ENCODE measurements around the gene CTNNA2.
A peak's percentile ranks its signal among the peaks of the same experiment; 100 is the strongest.
"Not testable (repeated sequence)": the region's sequence is repeated elsewhere in the genome, so short reads cannot be mapped to it uniquely, and the experiment has no call there.

CTNNA2 gene

GRCh38 chr2:80048296-80048695, 535.4 kb downstream of the CTNNA2 start:
- DNase-seq, result no peak

DNA sequence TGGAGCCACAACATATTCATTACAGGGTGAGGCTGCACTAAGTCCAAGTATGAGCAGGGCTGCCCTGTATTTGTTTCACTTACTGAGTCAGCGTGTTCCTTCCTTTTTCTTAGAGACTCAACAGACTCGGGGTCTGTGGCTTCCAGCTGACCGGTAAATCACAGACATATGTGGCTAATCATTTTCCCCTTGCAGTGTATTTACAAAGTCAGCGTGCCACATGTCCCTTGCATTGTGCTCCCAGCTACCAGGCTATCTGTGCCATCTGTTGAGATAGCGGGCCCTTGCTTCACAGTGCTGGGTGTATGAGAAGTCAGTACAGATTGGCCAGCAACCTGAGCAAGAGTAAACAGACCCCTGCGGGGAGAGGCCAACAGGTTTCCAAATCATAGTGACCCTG, 537.4 kb downstream of the CTNNA2 start:
- DNase-seq, result no peak

GRCh38 chr2:80053522-80054345, 540.9 kb downstream of the CTNNA2 start:
- DNase-seq, result no peak

- DNase-seq, result no peak
Measured at GRCh38 chr2:80054346-80054675, 541.5 kb downstream of the CTNNA2 start.

DNA sequence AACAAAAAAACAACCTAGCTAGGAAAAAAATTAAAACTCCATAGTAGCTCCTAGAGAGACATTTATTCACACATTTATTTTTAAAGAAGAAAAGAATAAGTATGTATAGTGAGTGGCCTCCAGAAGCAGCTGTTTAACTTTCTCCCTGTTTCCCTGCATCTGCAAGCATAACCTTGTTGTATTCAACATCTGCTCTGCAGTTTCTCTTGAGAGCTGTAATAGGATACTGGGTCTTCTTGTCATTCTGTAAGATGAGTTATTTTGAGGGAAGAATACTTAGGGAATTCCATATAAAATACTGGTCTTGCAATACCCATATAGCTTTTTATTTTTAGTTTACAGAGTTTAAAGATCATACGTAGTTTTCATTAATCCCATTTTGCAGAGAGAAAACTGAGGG, 545.1 kb downstream of the CTNNA2 start:
- DNase-seq, result no peak

DNA sequence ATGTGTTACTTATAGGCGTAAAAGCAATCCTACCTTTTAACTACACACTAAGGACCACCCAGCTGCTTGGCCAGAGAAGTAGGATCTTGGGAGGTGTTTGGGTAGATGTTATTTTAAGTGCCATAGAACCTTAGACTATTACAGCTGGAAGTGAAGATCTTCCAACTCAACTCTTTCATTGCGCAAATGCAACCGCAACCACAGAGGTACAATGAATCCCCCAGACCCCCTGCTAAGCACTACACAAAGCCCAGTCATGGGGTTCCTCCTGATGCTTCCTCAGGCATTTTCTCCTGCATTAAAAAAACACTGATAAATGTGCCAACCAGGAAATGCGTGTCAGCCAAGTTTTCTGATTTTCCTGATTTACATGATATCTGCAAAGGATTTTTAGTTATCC, 545.7 kb downstream of the CTNNA2 start:
- no peak for DNase-seq

DNA sequence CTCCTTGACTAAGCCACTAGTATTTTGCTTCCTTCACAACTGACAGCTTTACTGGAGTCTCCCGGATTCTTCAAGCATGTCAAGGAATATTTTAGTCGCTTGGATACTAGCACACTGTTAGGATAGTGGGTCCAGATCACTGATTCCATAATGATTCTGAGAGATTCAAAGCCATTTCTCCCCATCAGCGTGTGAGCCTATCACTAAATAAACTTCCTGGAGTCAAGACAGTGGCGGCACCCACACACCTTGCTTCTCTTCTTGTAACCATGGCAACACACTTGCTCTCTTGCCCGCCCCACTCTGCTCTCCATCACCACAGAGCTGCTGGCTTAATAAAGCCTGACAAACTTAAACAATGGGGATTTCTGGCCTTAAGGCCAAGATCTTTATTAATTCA, 546.6 kb downstream of the CTNNA2 start:
- DNase-seq, result no peak

DNA sequence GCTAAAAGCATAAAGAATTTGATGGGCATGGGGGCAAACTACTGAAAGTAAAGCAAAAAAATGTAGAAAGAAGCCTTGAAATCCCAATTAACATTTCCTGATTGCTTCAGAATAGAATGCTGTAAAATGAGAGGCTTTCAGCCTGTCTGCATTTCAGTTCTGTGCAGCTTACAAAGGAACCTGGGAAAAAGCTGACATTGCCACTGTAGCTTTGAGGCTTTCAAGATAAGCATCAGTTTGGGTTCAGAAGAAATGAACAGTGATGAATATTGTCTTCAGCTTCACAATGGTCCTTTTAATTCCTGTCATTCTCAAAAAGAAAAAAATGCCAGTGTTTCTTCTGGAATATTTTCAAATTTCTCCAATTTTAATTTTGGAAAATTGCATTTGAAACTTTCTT, 549.0 kb downstream of the CTNNA2 start:
- no peak for DNase-seq

DNA sequence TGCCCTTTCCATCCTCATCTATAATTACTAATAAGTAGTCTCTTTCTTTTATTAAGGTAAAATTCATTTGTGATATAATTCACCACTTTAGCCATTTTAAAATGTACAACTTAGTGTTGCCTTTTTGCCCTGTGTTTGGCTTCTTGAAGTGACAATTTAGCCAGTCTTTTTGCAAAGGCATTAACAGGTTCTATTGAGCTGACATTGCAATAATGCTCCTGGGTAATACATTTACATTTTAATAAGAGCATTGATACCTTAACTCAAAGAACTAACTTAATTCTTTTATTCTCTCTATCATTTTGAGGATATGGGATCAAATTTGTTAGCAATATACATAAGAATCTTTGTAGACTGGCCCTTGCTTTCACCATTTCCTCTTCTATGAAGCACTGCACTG, 549.4 kb downstream of the CTNNA2 start:
- no peak for DNase-seq

- DNase-seq, result no peak
Measured at GRCh38 chr2:80068038-80068731, 555.3 kb downstream of the CTNNA2 start.

GRCh38 chr2:80070587-80070986, 557.7 kb downstream of the CTNNA2 start:
- DNase-seq, result no peak

GRCh38 chr2:80071941-80072340, 559.1 kb downstream of the CTNNA2 start:
- DNase-seq, result no peak

GRCh38 chr2:80073134-80073561, 560.3 kb downstream of the CTNNA2 start:
- DNase-seq, result peak; percentile 42 to 48 (median 45)

- no peak for DNase-seq
Measured at GRCh38 chr2:80074321-80075070, 561.6 kb downstream of the CTNNA2 start.

DNA sequence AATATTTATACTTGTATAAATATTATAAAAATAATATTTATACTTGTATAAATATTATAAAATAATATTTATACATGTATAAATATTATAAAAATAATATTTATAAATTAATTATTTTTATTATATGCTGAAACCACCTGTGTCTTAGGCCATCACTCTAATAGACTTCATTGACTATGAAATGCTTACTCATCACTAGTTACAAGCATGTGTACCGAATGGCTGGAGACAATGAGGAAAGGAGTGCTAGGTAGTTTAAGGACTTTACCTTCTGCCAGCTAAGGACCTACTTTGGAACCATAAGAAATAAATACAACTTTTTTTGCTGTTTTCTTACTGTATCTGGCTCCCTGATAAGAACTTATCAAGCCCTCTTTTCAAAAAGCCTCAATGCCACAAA, 562.9 kb downstream of the CTNNA2 start:
- no peak for DNase-seq

DNA sequence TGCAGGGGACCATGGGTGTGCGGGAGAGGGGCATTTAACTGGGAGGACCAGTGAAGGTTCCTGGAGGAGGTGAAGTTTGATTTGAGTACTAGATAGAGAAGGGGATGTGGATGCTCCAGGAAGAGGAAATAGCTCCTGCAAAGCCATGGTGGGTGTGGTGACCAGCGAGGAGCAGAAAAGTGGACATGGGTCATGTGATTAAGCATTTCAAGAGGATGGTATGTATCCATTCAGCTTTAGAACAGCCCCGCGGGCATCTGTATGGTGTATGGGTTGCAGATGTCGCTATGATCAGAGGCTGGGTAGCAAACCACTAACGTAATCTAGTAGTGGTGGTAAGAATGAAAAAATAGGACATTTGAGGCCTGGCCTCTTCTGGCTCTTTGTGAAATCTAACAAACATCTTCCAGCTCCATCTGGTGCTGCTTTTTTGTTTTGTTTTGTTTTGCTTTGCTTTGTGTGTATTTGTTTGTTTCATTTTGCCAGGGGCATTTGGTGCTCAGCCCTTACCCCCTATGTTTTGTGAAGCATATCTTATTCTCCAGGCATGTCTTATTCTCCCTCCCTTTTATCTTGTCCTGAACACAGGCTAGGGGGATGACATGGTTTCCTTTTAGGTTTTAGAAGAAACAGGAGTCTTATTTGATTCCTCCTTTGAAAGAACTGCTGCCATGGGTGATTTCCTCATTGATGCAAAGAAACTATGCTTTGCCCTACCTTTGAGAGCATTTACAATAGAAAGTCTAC, 565.6 kb downstream of the CTNNA2 start:
- DNase-seq, result no peak

- no peak for DNase-seq
Measured at GRCh38 chr2:80080957-80081356, 568.1 kb downstream of the CTNNA2 start.

DNA sequence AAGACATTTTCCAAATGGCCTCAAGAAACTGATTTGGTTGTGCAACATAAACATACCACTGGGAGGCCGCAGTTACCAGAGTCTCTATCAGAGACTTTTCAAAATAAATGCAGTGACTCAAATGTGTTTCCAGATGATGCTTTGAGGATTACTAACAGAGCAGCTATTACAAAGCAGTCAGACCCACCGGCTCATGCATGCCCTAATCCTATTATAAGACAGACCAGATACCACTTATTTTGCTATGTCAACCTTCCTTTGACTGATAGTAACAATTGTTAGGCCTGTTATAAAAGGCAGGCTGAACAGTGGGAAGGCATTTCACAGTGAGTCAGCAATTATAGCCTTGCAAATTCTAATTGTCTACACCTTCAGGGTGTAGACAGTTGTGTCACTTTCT, 574.0 kb downstream of the CTNNA2 start:
- no peak for DNase-seq

- no peak for DNase-seq
Measured at GRCh38 chr2:80091237-80091636, 578.4 kb downstream of the CTNNA2 start.

DNA sequence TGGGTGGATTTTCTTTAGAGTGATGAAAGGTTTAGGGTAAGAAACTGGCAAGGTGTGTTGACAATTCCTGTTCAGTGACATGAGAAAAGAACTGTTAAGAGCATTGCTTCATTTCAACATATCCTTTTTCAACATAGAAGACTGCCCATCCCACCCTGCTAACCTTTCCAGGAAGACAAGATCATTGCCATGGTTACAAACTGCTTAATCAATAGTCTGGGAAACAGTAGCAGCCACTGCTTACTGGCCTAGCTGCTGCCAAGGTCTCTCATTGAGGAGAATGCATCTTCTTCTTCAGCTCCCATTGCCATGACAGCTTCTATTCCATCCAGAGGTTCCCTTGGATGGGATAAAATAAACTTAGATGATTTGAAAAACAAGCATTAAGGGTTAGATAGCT, 579.6 kb downstream of the CTNNA2 start:
- DNase-seq, result no peak

DNA sequence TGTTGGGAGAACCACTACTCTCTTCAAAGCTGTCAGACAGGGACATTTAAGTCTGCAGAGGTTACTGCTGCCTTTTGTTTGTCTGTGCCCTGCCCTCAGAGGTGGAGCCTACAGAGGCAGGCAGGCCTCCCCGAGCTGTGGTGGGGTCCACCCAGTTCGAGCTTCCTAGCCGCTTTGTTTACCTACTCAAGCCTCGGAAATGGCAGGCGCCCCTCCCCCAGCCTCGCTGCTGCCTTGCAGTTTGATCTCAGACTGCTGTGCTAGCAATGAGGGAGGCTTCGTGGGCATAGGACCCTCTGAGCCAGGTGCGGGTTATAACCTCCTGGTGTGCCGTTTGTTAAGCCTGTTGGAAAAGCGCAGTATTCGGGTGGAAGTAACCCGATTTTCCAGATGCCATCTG, 585.7 kb downstream of the CTNNA2 start:
- not testable (repeated sequence) for DNase-seq

DNA sequence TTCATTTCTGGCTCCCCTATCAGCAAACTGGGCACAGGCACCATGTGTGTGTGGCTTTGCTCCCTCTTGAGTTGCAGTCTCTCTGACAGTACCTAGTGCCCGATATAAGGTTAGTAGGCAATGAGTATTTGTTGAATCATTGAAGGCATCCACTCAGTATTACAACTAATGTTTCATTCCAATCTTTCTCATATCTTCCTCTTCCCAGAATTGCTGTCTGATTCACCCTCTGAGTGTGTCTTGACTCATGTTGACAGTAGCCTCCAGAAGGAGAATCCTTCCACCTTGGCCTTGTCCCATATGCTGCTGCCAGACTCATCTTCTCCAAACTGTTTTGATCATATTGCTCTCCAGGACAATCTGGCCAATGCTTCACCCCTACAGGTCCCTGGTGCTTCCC, 589.2 kb downstream of the CTNNA2 start:
- DNase-seq, result no peak

DNA sequence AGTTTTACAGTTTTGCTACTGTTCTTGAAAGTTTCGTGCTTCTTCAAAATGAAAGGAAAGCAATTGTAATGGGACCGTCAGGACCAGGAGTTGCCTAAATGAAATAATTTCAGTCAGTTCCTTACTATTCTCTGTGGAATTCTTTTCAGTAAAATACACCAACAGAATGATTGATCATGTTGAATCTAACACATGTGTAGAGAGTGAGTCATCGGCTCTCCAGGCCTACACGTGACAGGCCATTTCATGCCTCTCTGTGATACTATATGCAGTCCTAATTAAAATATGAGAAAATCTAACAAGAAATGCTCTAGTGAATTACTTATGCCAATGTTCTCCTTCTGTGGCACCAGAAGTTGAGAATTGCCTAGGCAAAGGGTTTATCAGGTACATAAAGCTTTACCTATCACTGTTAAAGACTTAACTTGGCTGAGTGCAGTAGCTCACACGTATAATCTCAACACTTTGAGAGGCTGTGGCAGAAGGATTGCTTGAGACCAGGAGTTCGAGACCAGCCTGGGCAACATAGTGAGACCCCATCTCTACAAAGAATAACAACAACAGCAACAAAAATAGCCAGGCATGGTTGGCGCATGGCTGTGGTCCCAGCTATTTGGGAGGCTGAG, 592.3 kb downstream of the CTNNA2 start:
- DNase-seq, result no peak

Data from suppressor macrophage treated with lipopolysaccharide for 1 hour (primary cell).